Dendritic cell treated with granulocyte-macrophage colony-stimulating factor and Interleukin-4, amounts not matched to agents 40 ng/mL and 50 ng/mL, for 4 days (primary cell): ENCODE results near the gene POTEM.
"Not testable (repeated sequence)": the region's sequence is repeated elsewhere in the genome, so short reads cannot be mapped to it uniquely, and the experiment has no call there.

Experiments
- H3K27ac Mint-ChIP-seq: one replicate; pipeline ENCODE4 v1.8.0; 2022; ENCODE audit warnings: mild to moderate bottlenecking, mixed read lengths
- H3K27me3 Mint-ChIP-seq: one replicate; pipeline ENCODE4 v1.8.0; 2022; ENCODE audit warnings: mild to moderate bottlenecking, mixed read lengths
- H3K36me3 Mint-ChIP-seq: one replicate; pipeline ENCODE4 v1.8.0; 2022; ENCODE audit warnings: low read depth, mixed read lengths
- H3K4me1 Mint-ChIP-seq: one replicate; pipeline ENCODE4 v1.8.0; 2022; ENCODE audit warnings: low read depth, mixed read lengths
- H3K4me3 Mint-ChIP-seq: one replicate; pipeline ENCODE4 v1.8.0; 2022; ENCODE audit warnings: mild to moderate bottlenecking, moderate library complexity, mixed read lengths
- H3K9me3 Mint-ChIP-seq: one replicate; pipeline ENCODE4 v1.8.0; 2022; ENCODE audit warnings: mixed read lengths
- intact Hi-C: fragments of 100-400 bp; cut with micrococcal nuclease; formaldehyde crosslinking; loops from one replicate; pipeline ENCODE4 v1.15.0; 2022

The POTEM gene

DNA sequence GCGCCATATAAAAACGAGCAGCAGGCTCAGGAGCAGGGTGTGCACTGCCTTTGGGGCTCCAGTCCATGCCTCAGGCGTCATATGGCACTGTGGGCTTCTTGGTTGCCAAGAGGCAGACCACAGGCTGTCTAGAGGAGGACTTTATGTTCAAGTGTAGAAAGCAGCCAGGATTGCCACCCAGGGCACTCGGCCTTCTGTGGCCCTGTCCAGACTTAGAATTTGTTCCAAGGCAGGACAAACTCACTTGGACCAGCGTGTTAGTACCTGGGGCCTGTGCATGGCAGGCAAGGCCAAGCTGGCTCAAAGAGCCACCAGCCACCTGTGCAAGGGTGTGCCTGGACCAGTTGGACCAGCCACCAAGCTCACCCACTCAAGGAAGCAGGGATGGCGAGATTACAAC is 40.4 kb downstream of the POTEM start:
- intact Hi-C loops, H3K4me1 Mint-ChIP-seq, H3K27me3 Mint-ChIP-seq, H3K36me3 Mint-ChIP-seq, H3K27ac Mint-ChIP-seq, H3K9me3 Mint-ChIP-seq, H3K4me3 Mint-ChIP-seq: not testable (repeated sequence)

DNA sequence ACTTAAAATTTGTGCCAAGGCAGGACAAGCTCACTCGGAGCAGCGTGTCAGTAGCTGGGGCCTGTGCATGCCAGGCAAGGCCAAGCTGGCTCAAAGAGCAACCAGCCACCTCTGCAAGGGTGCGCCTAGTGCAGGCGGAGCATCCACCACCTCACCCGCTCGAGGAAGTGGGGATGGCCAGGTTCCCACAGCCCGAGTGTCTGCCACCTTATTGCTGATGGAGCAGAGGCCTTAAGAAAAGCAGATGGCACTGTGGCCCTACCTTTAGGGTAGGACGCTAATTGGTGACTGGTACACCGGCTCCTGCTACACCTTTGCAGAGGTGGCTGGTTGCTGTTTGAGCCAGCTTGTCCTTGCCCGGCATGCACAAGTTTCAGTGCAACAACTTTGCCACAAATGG is 43.8 kb downstream of the POTEM start:
- H3K4me3 Mint-ChIP-seq, H3K27me3 Mint-ChIP-seq, intact Hi-C loops, H3K27ac Mint-ChIP-seq, H3K36me3 Mint-ChIP-seq, H3K9me3 Mint-ChIP-seq, H3K4me1 Mint-ChIP-seq: not testable (repeated sequence)

DNA sequence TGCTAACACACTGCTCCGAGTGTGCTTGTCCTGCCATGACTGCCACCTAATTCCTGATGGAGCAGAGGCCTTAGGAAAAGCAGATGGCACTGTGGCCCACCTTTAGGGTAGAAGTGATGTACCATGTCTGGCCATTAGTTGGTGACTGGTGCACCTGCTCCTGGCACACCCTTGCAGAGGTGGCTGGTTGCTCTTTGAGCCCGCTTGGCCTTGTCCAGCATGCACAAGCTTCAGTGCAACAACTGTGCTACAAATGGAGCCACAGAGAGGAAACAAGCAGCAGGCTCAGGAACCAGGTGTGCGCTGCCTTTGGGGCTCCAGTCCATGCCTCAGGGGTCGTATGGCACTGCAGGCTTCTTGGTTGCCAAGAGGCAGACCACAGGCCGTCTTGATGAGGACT is 44.5 kb downstream of the POTEM start:
- intact Hi-C loops, H3K27ac Mint-ChIP-seq: not testable (repeated sequence)

DNA sequence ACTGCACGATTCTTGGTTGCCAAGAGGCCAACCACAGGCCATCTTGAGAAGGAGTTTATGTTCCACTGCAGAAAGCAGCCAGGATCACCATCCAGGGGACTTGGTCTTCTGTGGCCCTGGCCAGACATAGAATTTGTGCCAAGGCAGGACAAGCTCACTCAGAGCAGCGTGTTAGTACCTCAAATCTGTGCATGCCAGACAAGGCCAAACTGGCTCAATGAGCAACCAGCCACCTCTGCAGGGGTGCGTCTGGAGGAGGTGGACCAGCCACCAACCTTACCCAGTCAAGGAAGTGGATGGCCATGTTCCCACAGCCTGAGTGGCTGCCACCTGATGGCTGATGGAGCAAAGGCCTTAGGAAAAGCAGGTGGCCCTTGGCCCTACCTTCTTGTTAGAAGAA is 48.0 kb downstream of the POTEM start:
- H3K27me3 Mint-ChIP-seq, H3K4me1 Mint-ChIP-seq, intact Hi-C loops, H3K36me3 Mint-ChIP-seq, H3K4me3 Mint-ChIP-seq, H3K9me3 Mint-ChIP-seq, H3K27ac Mint-ChIP-seq: not testable (repeated sequence)

More for the DNA sequence above, 44.5 kb downstream of the POTEM start:
- not testable (repeated sequence) for H3K4me1 Mint-ChIP-seq, H3K4me3 Mint-ChIP-seq, H3K9me3 Mint-ChIP-seq, H3K36me3 Mint-ChIP-seq, H3K27me3 Mint-ChIP-seq

DNA sequence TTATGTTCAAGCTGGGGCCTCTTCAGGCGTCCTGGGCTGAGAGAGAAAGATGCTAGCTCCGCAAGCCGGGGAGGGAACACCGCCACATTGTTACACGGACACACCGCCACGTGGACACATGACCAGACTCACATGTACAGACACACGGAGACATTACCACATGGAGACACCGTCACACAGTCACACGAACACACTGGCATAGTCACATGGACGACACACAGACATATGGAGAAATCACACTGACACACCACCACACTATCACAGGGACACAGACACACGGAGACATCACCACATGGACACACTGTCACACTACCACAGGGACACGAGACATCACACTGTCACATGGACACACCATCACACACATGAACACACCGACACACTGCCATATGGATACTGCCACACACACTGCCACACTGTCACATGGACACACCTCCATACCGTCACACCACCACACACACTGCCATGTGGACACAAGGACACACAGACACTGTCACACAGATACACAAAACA is 57.9 kb downstream of the POTEM start:
- H3K36me3 Mint-ChIP-seq, H3K27ac Mint-ChIP-seq, H3K4me1 Mint-ChIP-seq, intact Hi-C loops, H3K27me3 Mint-ChIP-seq, H3K4me3 Mint-ChIP-seq: not testable (repeated sequence)
- peaks cover 19% of the 10 kb centered on the region for H3K9me3 Mint-ChIP-seq

DNA sequence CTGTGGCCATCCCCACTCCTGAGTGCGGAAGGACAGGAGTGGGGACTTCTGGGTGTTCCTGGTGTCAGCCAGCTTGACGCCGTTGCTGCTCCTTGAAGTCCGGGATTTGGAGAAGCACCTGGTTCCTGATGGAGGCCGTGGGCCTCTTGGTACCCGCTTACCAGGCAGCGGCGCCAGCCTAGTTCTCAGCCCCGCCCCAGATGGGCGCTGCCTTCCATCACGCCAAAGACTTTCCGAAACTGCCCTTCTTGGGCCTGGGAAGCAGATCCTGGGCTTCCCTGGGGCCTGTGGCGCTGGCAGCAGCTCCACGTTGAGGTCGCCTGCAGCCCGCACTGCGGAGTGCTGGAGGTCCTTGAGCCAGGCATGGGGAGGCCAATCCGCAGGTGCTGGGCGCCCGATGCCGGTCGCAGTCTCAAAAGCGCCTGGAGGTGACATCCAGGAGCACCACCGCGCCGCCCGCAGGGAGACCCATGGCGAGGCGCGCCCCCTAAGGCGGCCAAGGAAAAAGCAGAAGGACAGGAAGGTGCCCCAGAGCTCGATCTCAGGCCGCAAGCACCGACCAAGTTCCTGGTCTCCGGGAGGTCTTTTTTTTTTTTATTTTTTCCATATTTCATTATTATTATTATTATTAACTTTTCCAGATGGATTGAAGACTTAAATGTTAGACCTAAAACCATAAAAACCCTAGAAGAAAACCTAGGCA is 59.6 kb downstream of the POTEM start:
- peaks cover 19% of the 10 kb centered on the region for H3K9me3 Mint-ChIP-seq
- H3K36me3 Mint-ChIP-seq, H3K4me3 Mint-ChIP-seq, H3K4me1 Mint-ChIP-seq, intact Hi-C loops, H3K27me3 Mint-ChIP-seq, H3K27ac Mint-ChIP-seq: not testable (repeated sequence)

DNA sequence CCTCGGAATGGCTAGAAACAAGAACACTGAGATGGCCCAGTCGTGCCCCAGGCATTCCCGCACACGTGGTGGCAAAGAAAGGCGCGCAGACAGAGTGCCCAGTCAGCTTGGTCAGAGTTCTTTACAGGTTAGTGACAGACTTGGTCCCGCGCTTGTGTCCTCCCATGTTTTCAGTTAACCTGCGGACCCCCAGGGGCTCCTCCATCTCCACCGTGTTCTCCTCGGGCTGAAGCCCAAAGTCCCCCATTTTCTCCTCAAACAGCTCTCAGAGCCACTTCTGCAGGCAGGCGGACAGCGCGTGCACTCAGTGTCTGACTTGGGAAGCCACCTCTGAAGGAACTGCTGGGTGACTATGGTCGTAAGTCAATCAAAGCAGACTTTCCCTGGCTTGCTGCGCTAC is 60.7 kb downstream of the POTEM start:
- H3K4me3 Mint-ChIP-seq, intact Hi-C loops, H3K27ac Mint-ChIP-seq, H3K27me3 Mint-ChIP-seq, H3K36me3 Mint-ChIP-seq, H3K4me1 Mint-ChIP-seq: not testable (repeated sequence)
- H3K9me3 Mint-ChIP-seq: peaks cover 19% of the 10 kb centered on the region

DNA sequence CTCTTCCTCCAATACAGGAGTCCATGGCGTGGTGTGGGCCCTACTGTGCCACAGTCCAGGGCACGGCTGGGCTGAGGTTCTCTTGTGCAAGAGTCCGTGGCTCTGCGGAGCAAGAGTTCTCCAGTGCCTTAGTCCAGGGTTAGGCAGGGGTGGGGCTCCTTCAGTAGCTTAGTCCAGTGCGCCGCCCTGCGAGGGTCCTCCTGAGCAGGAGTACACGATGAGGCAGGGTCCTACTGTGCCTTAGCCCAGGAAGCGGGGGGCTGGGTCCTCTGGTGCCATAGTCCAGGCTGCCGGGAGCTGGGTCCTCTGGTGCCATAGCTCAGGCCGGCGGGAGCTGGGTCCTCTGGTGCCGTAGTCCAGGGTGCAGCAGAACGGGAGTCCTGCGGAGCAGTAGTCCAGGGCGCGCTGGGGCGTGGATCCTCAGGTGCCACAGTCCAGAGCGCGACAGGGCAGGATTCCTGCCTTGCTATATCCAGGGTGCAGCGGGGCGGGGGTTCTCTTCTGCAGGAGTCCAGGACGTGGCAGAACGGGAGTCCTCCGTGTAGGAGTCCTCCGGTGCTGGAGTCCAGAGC is 69.7 kb downstream of the POTEM start:
- H3K27ac Mint-ChIP-seq, intact Hi-C loops, H3K4me3 Mint-ChIP-seq, H3K27me3 Mint-ChIP-seq, H3K36me3 Mint-ChIP-seq, H3K4me1 Mint-ChIP-seq, H3K9me3 Mint-ChIP-seq: not testable (repeated sequence)

DNA sequence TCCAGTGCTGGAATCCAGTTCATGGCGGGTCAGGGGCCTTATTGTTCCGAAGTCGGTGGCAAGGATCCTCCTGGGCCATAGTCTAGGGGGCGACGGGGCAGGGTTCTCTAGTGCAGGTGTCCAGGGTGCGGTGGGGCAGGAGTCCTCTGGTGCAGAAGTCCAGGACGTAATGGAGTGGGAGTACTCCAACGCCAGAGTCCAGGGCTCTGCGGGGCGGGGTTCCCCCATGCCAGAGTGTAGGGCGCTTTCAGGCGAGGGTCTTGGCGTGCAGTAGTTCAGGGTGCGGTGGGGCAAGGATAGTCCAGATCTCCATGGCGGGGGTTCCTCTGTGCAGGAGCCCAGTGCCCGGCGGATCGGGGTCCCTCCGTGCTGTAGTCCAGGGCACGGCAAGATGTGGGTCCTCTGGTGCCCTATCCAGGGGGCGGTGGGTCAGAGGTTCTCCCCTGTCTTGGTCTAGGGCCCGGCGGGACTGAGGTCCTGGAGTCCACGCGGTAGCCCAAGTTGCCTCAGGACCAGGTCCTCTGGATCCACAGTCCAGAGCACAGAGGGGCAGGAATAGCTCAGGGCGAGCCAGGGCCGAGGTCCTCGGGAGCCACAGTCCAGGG is 70.9 kb downstream of the POTEM start:
- H3K27ac Mint-ChIP-seq, intact Hi-C loops, H3K36me3 Mint-ChIP-seq, H3K9me3 Mint-ChIP-seq, H3K27me3 Mint-ChIP-seq, H3K4me1 Mint-ChIP-seq, H3K4me3 Mint-ChIP-seq: not testable (repeated sequence)

DNA sequence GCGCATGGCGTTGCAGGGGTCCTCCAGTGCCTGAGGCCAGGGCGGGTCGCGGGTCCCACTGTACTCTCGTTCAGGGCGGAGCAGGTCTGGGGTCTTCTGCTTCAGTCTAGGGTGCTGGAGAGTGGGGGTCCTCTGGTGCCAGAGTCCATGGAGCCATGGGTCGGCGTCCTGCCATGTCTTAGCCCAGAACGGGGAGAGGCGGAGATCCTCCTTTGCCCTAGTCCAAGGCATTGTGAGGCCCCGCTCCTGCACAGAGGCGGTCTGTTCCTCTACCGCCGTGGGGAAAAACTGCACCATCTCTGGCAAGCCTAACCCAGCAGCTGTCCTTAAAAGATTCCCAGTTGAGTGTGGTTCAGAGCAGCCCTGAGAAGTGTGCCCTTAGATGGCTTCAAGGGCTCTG is 71.6 kb downstream of the POTEM start:
- H3K27ac Mint-ChIP-seq, intact Hi-C loops, H3K4me1 Mint-ChIP-seq, H3K4me3 Mint-ChIP-seq, H3K9me3 Mint-ChIP-seq, H3K27me3 Mint-ChIP-seq, H3K36me3 Mint-ChIP-seq: not testable (repeated sequence)

DNA sequence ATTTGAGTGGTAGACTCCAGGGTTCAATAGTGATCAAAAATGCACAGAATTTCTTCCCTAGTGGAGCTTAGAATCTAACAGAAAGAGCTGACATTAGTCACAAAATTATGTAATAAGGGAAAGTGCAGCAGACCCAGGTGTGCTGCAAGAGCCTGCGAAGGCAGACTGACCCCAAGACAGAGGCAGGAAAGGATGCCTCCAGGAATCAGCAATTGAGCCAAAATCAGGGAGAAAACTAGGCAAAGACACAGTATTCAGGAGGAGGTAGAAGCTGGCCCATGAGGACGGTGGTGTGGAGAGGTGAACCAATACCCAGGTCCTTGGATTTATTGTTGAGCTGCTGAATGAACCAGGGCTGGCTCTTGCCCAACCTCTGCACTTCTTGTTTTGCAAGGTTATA is 76.2 kb downstream of the POTEM start:
- H3K4me1 Mint-ChIP-seq, H3K27ac Mint-ChIP-seq, H3K36me3 Mint-ChIP-seq, H3K27me3 Mint-ChIP-seq, H3K4me3 Mint-ChIP-seq, H3K9me3 Mint-ChIP-seq, intact Hi-C loops: not testable (repeated sequence)
